Right lobe of liver (tissue), 4 donors: ENCODE results near the gene ABCC12.

ENCODE experiments used
- POLR2A ChIP-seq: fragments of 450-650 bp; IDR thresholded peaks from one replicate; pipeline ENCODE4 v1.6.1; 2017; ENCODE audit warnings: antibody characterized with exemption, mild to moderate bottlenecking
- TF ChIP-seq, protein P1 (sequence below), 4 donors: fragments of 200-600 bp in 3 of 4; fragments of 450-650 bp in 1 of 4; IDR thresholded peaks; one replicate each; pipeline versions ENCODE4 v1.5.1 to v1.8.0; 2016 to 2022; ENCODE audit warnings: antibody characterized with exemption in 4 of 4, mild to moderate bottlenecking in 2 of 4
- donor health status: DM: no; HTN: no; CAD: no.
- donor health status: DM: no; HTN: no; CAD: no.
- donor health status: DM: no; HTN: yes; CAD: no.

DNA sequence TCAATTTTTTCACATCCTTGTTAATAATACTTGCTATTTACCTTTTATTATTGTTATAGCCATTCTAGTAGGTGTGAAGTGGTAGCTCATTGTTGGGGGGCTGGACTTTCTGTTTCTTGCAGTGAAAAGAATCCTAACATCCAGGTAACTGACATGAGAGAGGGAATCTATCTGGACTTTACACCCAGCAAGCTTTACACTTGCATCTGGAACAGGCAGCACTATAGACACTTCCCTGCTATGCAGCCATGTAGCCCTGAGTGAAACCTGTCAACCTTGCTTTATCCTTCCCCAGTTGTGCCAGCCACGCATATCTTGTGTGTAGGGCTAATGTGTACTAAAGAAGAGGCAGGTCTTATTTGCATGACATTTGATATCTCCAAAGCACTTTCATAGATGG lies 16.9 kb upstream of the ABCC12 start:
- TF ChIP-seq, protein P1, sequence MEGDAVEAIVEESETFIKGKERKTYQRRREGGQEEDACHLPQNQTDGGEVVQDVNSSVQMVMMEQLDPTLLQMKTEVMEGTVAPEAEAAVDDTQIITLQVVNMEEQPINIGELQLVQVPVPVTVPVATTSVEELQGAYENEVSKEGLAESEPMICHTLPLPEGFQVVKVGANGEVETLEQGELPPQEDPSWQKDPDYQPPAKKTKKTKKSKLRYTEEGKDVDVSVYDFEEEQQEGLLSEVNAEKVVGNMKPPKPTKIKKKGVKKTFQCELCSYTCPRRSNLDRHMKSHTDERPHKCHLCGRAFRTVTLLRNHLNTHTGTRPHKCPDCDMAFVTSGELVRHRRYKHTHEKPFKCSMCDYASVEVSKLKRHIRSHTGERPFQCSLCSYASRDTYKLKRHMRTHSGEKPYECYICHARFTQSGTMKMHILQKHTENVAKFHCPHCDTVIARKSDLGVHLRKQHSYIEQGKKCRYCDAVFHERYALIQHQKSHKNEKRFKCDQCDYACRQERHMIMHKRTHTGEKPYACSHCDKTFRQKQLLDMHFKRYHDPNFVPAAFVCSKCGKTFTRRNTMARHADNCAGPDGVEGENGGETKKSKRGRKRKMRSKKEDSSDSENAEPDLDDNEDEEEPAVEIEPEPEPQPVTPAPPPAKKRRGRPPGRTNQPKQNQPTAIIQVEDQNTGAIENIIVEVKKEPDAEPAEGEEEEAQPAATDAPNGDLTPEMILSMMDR (IDR thresholded peaks at IDR 0.05), result no peak
- no peak for TF ChIP-seq POLR2A
